A673 (cell line): ENCODE measurements around the gene PIMREG. TPM values are rescaled to one million over a fixed set of nuclear protein-coding genes. Genes with fewer than 3 reads are reported as not detected.

ENCODE experiments used
- BruUV-seq: library from RNA; stranded (reverse); fragments of 400-500 nt; replicated peaks from 2 replicates; lab custom pipeline; 2021; lab: Mats Ljungman, UMichigan
- CTCF ChIA-PET: fragments of 300-600 bp; sonication (Branson Sonifier 250); formaldehyde crosslinking; loops from one replicate; lab custom pipeline; 2022; ENCODE audit warnings: antibody characterized with exemption; lab: Charles Lee
- POLR2A ChIA-PET: fragments of 300-600 bp; sonication (Branson Sonifier 250); formaldehyde crosslinking; loops from one replicate; lab custom pipeline; 2022; ENCODE audit warnings: antibody characterized with exemption; ENCODE audit not compliant: low non-redundant PET; lab: Charles Lee
- DNase-seq: peaks from one replicate; pipeline ENCODE4 v3.0.0-alpha.2; 2015; ENCODE audit warnings: low spot score
- H3K27ac ChIP-seq: fragments of 200-600 bp; sonication (generic); 2 replicates; pipeline ENCODE4 v1.5.1; 2016; ENCODE audit warnings: mixed run types, low read depth, mild to moderate bottlenecking, mixed read lengths, antibody characterized with exemption, low read length; ENCODE audit not compliant: poor library complexity, severe bottlenecking
- H3K27me3 ChIP-seq: fragments of 200-600 bp; sonication (generic); replicated peaks from 2 replicates; pipeline ENCODE4 v1.6.1; 2017; ENCODE audit warnings: mixed run types, low read depth, mild to moderate bottlenecking, mixed read lengths, antibody characterized with exemption, low read length; ENCODE audit not compliant: insufficient read depth, poor library complexity
- H3K36me3 ChIP-seq: fragments of 200-600 bp; sonication (generic); 2 replicates; pipeline ENCODE4 v1.6.1; 2016; ENCODE audit warnings: mixed run types, mild to moderate bottlenecking, mixed read lengths, antibody characterized with exemption, low read length; ENCODE audit not compliant: insufficient read depth, poor library complexity, severe bottlenecking
- H3K4me1 ChIP-seq: fragments of 200-600 bp; sonication (generic); 2 replicates; pipeline ENCODE4 v1.6.1; 2017; ENCODE audit warnings: mixed run types, mild to moderate bottlenecking, mixed read lengths, antibody characterized with exemption, low read length; ENCODE audit not compliant: insufficient read depth, poor library complexity, severe bottlenecking
- H3K4me3 ChIP-seq: fragments of 200-600 bp; sonication (generic); 2 replicates; pipeline ENCODE4 v1.5.1; 2016; ENCODE audit warnings: low read depth, mixed run types, mild to moderate bottlenecking, mixed read lengths, low read length; ENCODE audit not compliant: poor library complexity, severe bottlenecking
- H3K9me3 ChIP-seq: fragments of 200-600 bp; sonication (generic); 2 replicates; pipeline ENCODE4 v1.6.1; 2016; ENCODE audit warnings: mixed run types, low read depth, mild to moderate bottlenecking, mixed read lengths, antibody characterized with exemption, low read length; ENCODE audit not compliant: poor library complexity, severe bottlenecking
- EZH2 ChIP-seq: fragments of 200-600 bp; sonication (generic); IDR thresholded peaks from 2 replicates; pipeline ENCODE4 v1.6.1; 2017; ENCODE audit warnings: borderline replicate concordance, low read depth, mild to moderate bottlenecking, mixed read lengths, antibody characterized with exemption, low read length; ENCODE audit not compliant: poor library complexity, severe bottlenecking
- intact Hi-C: fragments of 100-400 bp; cut with micrococcal nuclease; formaldehyde crosslinking; loops from one replicate; pipeline ENCODE4 v1.10.0; 2022; ENCODE audit not compliant: unreplicated experiment
- total RNA-seq: library from RNA; stranded (reverse); gene quantifications from 2 replicates; pipeline ENCODE4 v1.2.3, GENCODE V29; 2021
- TF ChIP-seq, protein P1 (sequence below): fragments of 300-800, 200-600 bp; sonication (generic); conservative IDR thresholded peaks from 2 replicates; pipeline ENCODE4 v1.5.1; 2017; ENCODE audit warnings: low read depth, mild to moderate bottlenecking, antibody characterized with exemption, low read length, moderate library complexity, mixed read lengths

PIMREG gene
- total RNA-seq, 1 experiment from 2014 or later: 90.5 TPM

DNA sequence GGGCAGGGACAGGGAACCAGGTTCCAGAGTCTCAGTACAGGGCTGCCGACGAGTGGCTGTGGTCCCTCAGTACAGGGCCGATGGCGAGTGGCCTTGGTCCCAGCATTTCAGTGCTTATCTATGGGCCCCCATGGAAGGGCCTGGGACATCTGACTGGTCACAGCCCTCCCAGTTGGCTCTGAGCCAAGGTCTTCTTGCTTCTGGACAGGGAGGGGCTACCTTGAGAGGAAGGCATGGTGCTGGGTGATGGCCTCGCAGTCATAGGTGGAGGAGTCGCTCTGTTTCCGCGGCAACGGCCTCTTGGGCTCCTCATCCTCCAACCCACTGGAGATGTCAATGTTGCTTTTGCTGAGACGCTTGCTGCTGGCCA lies 32.5 kb downstream of the PIMREG start:
- no TSS peak for BruUV-seq
- Histone ChIP-seq H3K36me3 (no peaks in the 10 kb centered on the region), H3K4me3 (no peak overlapping the region), H3K4me1 (peaks cover 31% of the 10 kb centered on the region), H3K9me3 (no peaks in the 10 kb centered on the region), H3K27me3 (no peaks in the 10 kb centered on the region), H3K27ac (no peak overlapping the region)
- CTCF ChIA-PET: no interaction called here
- POLR2A ChIA-PET: no interaction called here
- intact Hi-C loops: loop anchor here (10.0 kb wide), 1 partner anchor 168 kb away; the partner anchor contains the start of genes KIAA0753 and TXNDC17
- TF ChIP-seq, protein P1, sequence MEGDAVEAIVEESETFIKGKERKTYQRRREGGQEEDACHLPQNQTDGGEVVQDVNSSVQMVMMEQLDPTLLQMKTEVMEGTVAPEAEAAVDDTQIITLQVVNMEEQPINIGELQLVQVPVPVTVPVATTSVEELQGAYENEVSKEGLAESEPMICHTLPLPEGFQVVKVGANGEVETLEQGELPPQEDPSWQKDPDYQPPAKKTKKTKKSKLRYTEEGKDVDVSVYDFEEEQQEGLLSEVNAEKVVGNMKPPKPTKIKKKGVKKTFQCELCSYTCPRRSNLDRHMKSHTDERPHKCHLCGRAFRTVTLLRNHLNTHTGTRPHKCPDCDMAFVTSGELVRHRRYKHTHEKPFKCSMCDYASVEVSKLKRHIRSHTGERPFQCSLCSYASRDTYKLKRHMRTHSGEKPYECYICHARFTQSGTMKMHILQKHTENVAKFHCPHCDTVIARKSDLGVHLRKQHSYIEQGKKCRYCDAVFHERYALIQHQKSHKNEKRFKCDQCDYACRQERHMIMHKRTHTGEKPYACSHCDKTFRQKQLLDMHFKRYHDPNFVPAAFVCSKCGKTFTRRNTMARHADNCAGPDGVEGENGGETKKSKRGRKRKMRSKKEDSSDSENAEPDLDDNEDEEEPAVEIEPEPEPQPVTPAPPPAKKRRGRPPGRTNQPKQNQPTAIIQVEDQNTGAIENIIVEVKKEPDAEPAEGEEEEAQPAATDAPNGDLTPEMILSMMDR: no peak
- no peak for TF ChIP-seq EZH2
- DNase-seq: no peak

DNA sequence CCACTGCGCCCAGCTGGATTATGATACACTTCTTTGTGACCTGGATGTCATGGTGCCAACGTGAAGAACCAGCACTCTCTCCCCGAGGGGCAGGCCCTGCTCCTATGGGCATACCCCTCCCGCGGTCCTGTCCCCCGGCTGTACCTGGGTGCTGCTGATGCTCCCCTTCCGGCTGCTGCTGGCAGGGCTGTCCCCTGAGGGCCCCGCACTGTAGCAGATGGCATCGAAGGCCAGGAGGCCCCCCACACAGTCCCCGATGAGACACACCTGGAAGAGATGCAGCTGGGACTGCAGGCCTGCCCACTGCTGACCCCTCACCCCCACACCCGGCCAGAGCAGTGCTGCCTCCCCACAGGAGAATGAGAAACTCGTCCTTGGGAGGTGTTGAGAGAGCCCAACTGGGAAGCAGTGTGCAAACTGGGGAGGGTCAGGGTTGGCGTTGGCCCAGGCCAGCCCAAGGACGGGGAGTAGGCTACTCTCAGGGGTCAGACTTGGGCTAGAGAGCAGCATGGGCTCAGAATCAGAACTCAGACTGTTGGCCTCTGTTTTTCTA lies 33.7 kb downstream of the PIMREG start:
- TF ChIP-seq EZH2: no peak
- TF ChIP-seq, protein P1: no peak
- Histone ChIP-seq H3K27me3 (no peaks in the 10 kb centered on the region), H3K27ac (no peak overlapping the region), H3K36me3 (no peaks in the 10 kb centered on the region), H3K4me3 (no peak overlapping the region), H3K9me3 (no peaks in the 10 kb centered on the region), H3K4me1 (peaks cover 30% of the 10 kb centered on the region)
- no peak for DNase-seq
- ChIA-PET CTCF (no interaction called here), POLR2A (no interaction called here)
- BruUV-seq: no TSS peak
- intact Hi-C loops: loop anchor here (10.0 kb wide), 1 partner anchor 167 kb away; the partner anchor contains the start of genes KIAA0753 and TXNDC17

DNA sequence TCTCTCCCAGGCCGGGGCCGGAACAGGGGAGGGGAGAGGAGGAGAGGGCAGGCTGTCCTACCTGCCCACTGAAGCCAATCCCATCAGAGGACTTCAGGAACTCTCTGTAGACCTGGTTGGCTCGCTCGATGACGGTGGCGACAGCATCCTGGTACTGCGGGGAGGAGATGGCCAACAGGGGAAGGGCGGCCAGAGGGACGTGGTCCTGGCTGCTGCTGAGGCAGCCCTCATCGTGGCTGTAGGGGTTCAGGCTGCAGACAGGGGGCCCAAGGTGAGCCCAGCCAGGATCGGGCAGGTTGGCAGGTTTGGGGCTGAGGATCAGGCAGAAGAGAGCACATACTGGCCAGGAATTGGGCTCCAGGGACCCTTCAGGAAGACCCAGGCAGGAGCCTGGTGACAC lies 34.2 kb downstream of the PIMREG start:
- H3K4me3 ChIP-seq: no peak overlapping the region
- intact Hi-C loops: loop anchor here (10.0 kb wide), 1 partner anchor 166 kb away; the partner anchor contains the start of genes KIAA0753 and TXNDC17
- no peaks in the 10 kb centered on the region for H3K36me3 ChIP-seq
- H3K27me3 ChIP-seq: no peaks in the 10 kb centered on the region
- no peak for DNase-seq
- ChIA-PET POLR2A (no interaction called here), CTCF (no interaction called here)
- no TSS peak for BruUV-seq
- no peak for TF ChIP-seq EZH2
- TF ChIP-seq, protein P1: no peak
- H3K9me3 ChIP-seq: no peaks in the 10 kb centered on the region
- peaks cover 30% of the 10 kb centered on the region for H3K4me1 ChIP-seq
- H3K27ac ChIP-seq: no peak overlapping the region
